HL-60 (cell line): ENCODE results near the gene CEP57.
A peak's percentile ranks its signal among the peaks of the same experiment; 100 is the strongest.

Experiments
- DNase-seq, 2 experiments: peaks; one replicate each; pipeline ENCODE4 v3.0.0-alpha.2; 2010 to 2020; ENCODE audit warnings: low read depth in 1 of 2, low spot score in 1 of 2
- H3K27ac ChIP-seq: fragments of 250-450 bp; sonication (Bioruptor Pico); replicated peaks from 2 replicates; pipeline ENCODE4 v1.5.1; 2020; ENCODE audit warnings: mild to moderate bottlenecking, moderate library complexity
- H3K27me3 ChIP-seq: fragments of 250-450 bp; sonication (Bioruptor Pico); 2 replicates; pipeline ENCODE4 v1.5.1; 2021; ENCODE audit warnings: mild to moderate bottlenecking, moderate library complexity; ENCODE audit not compliant: insufficient read depth, poor library complexity, severe bottlenecking
- H3K4me3 ChIP-seq: replicated peaks from 2 replicates; pipeline ENCODE4 v1.5.1; 2011; ENCODE audit warnings: mild to moderate bottlenecking, control low read depth, low read length; ENCODE audit not compliant: insufficient read depth
- CTCF ChIP-seq: IDR thresholded peaks from one replicate; pipeline ENCODE4 v1.5.1; 2011; ENCODE audit warnings: low read length, control low read depth, inconsistent platforms; ENCODE audit not compliant: insufficient read depth
- GABPA ChIP-seq: IDR thresholded peaks from 2 replicates; pipeline ENCODE4 v1.6.1; 2012; ENCODE audit warnings: low read depth
- POLR2AphosphoS5 ChIP-seq: IDR thresholded peaks from 2 replicates; pipeline ENCODE4 v1.6.1; 2012; ENCODE audit warnings: low read depth
- REST ChIP-seq: IDR thresholded peaks from 2 replicates; pipeline ENCODE4 v1.6.1; 2012; ENCODE audit warnings: low read depth; ENCODE audit not compliant: insufficient replicate concordance
- SPI1 ChIP-seq: IDR thresholded peaks from 2 replicates; pipeline ENCODE4 v1.6.1; 2012; ENCODE audit warnings: low read depth, mild to moderate bottlenecking, borderline replicate concordance

CEP57 gene

GRCh38 chr11:95835351-95835750, 45.1 kb downstream of the CEP57 start:
- DNase-seq: no peak
- H3K27ac ChIP-seq: no peak overlapping the region
- TF ChIP-seq POLR2AphosphoS5 (no peak), REST (no peak), CTCF (no peak), GABPA (no peak), SPI1 (no peak)
- no peak overlapping the region for H3K4me3 ChIP-seq
- no peaks in the 10 kb centered on the region for H3K27me3 ChIP-seq

- Histone ChIP-seq H3K27me3 (no peaks in the 10 kb centered on the region), H3K27ac (no peak overlapping the region), H3K4me3 (no peak overlapping the region)
- TF ChIP-seq GABPA: no peak
- TF ChIP-seq POLR2AphosphoS5: no peak
- TF ChIP-seq REST: no peak
- peak; percentile 84 for TF ChIP-seq CTCF
- TF ChIP-seq SPI1: 0 out of 2 replicates have a peak, but pooled peaks have one; percentile 21
- peak; percentile 21 to 62 for DNase-seq
These were observed 45.6 kb downstream of the CEP57 start for GRCh38 chr11:95835768-95836488.

GRCh38 chr11:95845167-95845566, 54.9 kb downstream of the CEP57 start:
- Histone ChIP-seq H3K27ac (no peak overlapping the region), H3K4me3 (no peak overlapping the region), H3K27me3 (no peaks in the 10 kb centered on the region)
- no peak for DNase-seq
- TF ChIP-seq CTCF (no peak), POLR2AphosphoS5 (no peak), SPI1 (no peak), REST (no peak), GABPA (no peak)
